Fibroblast of lung (primary cell): ENCODE results near the gene KCNJ12.

Source experiments
- EZH2 ChIP-seq: IDR thresholded peaks from 2 replicates; pipeline ENCODE4 v1.5.1; 2012; ENCODE audit warnings: low read length, control low read depth, mild to moderate bottlenecking; ENCODE audit errors: missing control alignments
- TF ChIP-seq, protein P1 (sequence below), 2 donors: IDR thresholded peaks in 1 of 2; conservative IDR thresholded peaks in 1 of 2; 1 replicate in 1 of 2; 2 replicates in 1 of 2; pipeline ENCODE4 v1.5.1; 2011 to 2012; ENCODE audit warnings: low read length in 2 of 2, control low read depth in 1 of 2, inconsistent platforms in 1 of 2, low read depth in 1 of 2, mild to moderate bottlenecking in 1 of 2

DNA sequence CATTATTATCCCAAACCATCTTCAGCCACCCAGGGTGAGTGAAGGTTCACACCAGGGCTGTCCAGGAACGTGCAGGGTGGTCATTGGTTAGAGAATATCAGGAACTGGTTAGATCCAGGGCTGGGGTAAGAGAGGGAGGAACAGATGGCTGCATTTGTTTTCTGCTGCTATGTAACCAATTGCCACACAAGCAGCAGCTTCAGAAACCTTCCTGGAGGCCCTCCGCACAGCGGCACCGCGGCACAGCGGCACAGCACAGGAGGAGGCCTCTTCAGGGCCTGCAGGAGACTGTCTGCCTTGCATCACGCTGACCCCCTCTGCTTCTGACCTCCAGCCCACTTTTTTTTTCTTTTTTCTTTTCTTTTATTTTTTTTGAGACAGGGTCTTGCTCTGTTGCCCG lies 86.1 kb downstream of the KCNJ12 start:
- TF ChIP-seq EZH2: no peak
- TF ChIP-seq, protein P1, sequence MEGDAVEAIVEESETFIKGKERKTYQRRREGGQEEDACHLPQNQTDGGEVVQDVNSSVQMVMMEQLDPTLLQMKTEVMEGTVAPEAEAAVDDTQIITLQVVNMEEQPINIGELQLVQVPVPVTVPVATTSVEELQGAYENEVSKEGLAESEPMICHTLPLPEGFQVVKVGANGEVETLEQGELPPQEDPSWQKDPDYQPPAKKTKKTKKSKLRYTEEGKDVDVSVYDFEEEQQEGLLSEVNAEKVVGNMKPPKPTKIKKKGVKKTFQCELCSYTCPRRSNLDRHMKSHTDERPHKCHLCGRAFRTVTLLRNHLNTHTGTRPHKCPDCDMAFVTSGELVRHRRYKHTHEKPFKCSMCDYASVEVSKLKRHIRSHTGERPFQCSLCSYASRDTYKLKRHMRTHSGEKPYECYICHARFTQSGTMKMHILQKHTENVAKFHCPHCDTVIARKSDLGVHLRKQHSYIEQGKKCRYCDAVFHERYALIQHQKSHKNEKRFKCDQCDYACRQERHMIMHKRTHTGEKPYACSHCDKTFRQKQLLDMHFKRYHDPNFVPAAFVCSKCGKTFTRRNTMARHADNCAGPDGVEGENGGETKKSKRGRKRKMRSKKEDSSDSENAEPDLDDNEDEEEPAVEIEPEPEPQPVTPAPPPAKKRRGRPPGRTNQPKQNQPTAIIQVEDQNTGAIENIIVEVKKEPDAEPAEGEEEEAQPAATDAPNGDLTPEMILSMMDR (conservative IDR thresholded peaks at IDR 0.05 in 1 of 2, IDR thresholded peaks at IDR 0.05 in 1 of 2; ENCODE audit: low read depth in 1 of 2, low read length in 2 of 2): no peak
